HepG2 (cell line): ENCODE results near the gene GHR.

ENCODE experiments used
- ARID4A ChIP-seq: sonication (generic); formaldehyde crosslinking; IDR thresholded peaks from 2 replicates; pipeline ENCODE4 v1.5.0; 2020; ENCODE audit warnings: mild to moderate bottlenecking, missing genetic modification reagents, borderline replicate concordance
- ATF7 ChIP-seq, 2 experiments: fragments of 450-650 bp in 1 of 2; sonication (generic) in 1 of 2; formaldehyde crosslinking in 1 of 2; IDR thresholded peaks; 2 replicates each; pipeline versions ENCODE4 v1.4.0 to v1.6.1; 2016 to 2020; ENCODE audit warnings: antibody characterized with exemption in 1 of 2, mild to moderate bottlenecking in 1 of 2, missing genetic modification reagents in 1 of 2
- BHLHE40 ChIP-seq: IDR thresholded peaks from 2 replicates; pipeline ENCODE4 v1.6.1; 2011; ENCODE audit warnings: low read length, improper control_type of control experiment
- CTCF ChIP-seq: sonication (generic); formaldehyde crosslinking; IDR thresholded peaks from 2 replicates; pipeline ENCODE4 v1.5.0; 2020; ENCODE audit warnings: mild to moderate bottlenecking, missing genetic modification reagents, moderate library complexity
- KDM6A ChIP-seq: IDR thresholded peaks from 2 replicates; pipeline ENCODE4 v1.6.1; 2016; ENCODE audit warnings: low read depth
- KLF9 ChIP-seq: IDR thresholded peaks from 2 replicates; pipeline ENCODE4 v1.6.1; 2016; ENCODE audit warnings: low read depth
- LCORL ChIP-seq, 2 experiments: fragments of 450-650 bp in 1 of 2; sonication (generic) in 1 of 2; formaldehyde crosslinking in 1 of 2; IDR thresholded peaks; 2 replicates each; pipeline versions ENCODE4 v1.5.0 to v1.6.1; 2017 to 2020; ENCODE audit warnings: antibody characterized with exemption in 1 of 2, missing genetic modification reagents in 1 of 2
- RAD21 ChIP-seq: fragments of 450-650 bp; formaldehyde crosslinking; IDR thresholded peaks from 2 replicates; pipeline ENCODE4 v1.5.0; 2020; ENCODE audit warnings: mild to moderate bottlenecking
- RAD51 ChIP-seq: fragments of 450-650 bp; IDR thresholded peaks from 2 replicates; pipeline ENCODE4 v1.6.1; 2016; ENCODE audit warnings: borderline replicate concordance
- ZBTB43 ChIP-seq: sonication (generic); formaldehyde crosslinking; conservative IDR thresholded peaks from 2 replicates; pipeline ENCODE4 v1.4.0; 2020; ENCODE audit warnings: missing genetic modification reagents
- ZNF138 ChIP-seq: sonication (generic); formaldehyde crosslinking; IDR thresholded peaks from 2 replicates; pipeline ENCODE4 v1.5.0; 2020; ENCODE audit warnings: mild to moderate bottlenecking, low read depth, missing genetic modification reagents

DNA sequence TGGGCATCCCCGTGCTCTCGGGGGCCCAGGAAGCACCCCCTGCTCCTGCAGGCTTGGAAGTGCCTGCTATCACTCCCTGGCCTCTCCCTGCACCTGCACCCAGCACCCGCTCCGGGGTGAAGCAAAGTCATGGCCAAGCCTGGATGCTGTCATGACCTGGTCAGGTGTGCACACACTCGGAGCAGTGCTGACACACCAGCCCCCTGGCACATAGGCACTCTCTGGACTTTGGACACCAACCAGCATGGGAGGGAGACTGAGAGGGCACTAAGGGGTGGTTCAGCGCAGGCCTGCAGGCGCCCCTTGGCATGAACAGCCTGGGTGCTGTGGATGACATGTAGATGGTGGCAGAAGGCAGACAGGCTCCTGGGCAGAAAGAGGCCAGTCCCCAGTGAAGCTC, 158.6 kb downstream of the GHR start:
- TF ChIP-seq RAD51: no peak
- no peak for TF ChIP-seq CTCF (CRISPR knock-in tag)
- no peak for TF ChIP-seq BHLHE40
- TF ChIP-seq LCORL (IDR thresholded peaks at IDR 0.05): no peak
- TF ChIP-seq LCORL (CRISPR knock-in tag; IDR thresholded peaks at IDR 0.05): no peak
- no peak for TF ChIP-seq ARID4A (CRISPR knock-in tag)
- no peak for TF ChIP-seq ZNF138 (CRISPR knock-in tag)
- no peak for TF ChIP-seq RAD21 (CRISPR knock-in tag)
- no peak for TF ChIP-seq ZBTB43 (CRISPR knock-in tag)
- no peak for TF ChIP-seq KDM6A (CRISPR knock-in tag)
- TF ChIP-seq KLF9: no peak
- TF ChIP-seq ATF7 (IDR thresholded peaks at IDR 0.05): no peak
- no peak for TF ChIP-seq ATF7 (CRISPR knock-in tag; IDR thresholded peaks at IDR 0.05)
